Liver (tissue), 9 donors: ENCODE results near the gene GRK2. TPM values are rescaled to one million over a fixed set of nuclear protein-coding genes. Genes with fewer than 3 reads are reported as not detected.

Experiments
- DNase-seq: peaks from one replicate; pipeline ENCODE4 v3.0.0-alpha.2; 2017; ENCODE audit warnings: low spot score
- H3K27ac ChIP-seq, 2 donors: one replicate each; pipeline ENCODE4 v1.7.0; 2013; ENCODE audit warnings: inconsistent platforms in 2 of 2, low read length in 2 of 2, control low read depth in 1 of 2, low read depth in 1 of 2, mild to moderate bottlenecking in 1 of 2
- H3K27me3 ChIP-seq, 4 donors: one replicate each; pipeline versions ENCODE4 v1.6.1 to v1.7.0; 2013; ENCODE audit warnings: low read length in 3 of 4, inconsistent platforms in 1 of 4, mild to moderate bottlenecking in 1 of 4, moderate library complexity in 1 of 4; ENCODE audit not compliant: control insufficient read depth in 4 of 4, insufficient read depth in 4 of 4
- H3K36me3 ChIP-seq, 4 donors: one replicate each; pipeline versions ENCODE4 v1.6.1 to v1.7.0; 2013; ENCODE audit warnings: low read length in 3 of 4, mild to moderate bottlenecking in 3 of 4, low read depth in 1 of 4, moderate library complexity in 1 of 4; ENCODE audit not compliant: control insufficient read depth in 4 of 4, insufficient read depth in 3 of 4
- H3K4me1 ChIP-seq, 4 donors: one replicate each; pipeline versions ENCODE4 v1.6.1 to v1.7.0; 2013; ENCODE audit warnings: low read length in 3 of 4, mild to moderate bottlenecking in 3 of 4, moderate library complexity in 1 of 4; ENCODE audit not compliant: control insufficient read depth in 4 of 4, insufficient read depth in 4 of 4
- H3K4me3 ChIP-seq, 3 donors: one replicate each; pipeline versions ENCODE4 v1.6.1 to v1.7.0; 2013; ENCODE audit warnings: low read length in 3 of 3, control low read depth in 1 of 3, low read depth in 1 of 3, mild to moderate bottlenecking in 1 of 3
- H3K9ac ChIP-seq, 2 donors: one replicate each; pipeline ENCODE4 v1.7.0; 2013; ENCODE audit warnings: low read length in 2 of 2, mild to moderate bottlenecking in 2 of 2, moderate library complexity in 2 of 2, control low read depth in 1 of 2, low read depth in 1 of 2
- H3K9me3 ChIP-seq, 4 donors: one replicate each; pipeline versions ENCODE4 v1.6.1 to v1.7.0; 2013; ENCODE audit warnings: low read length in 3 of 4; ENCODE audit not compliant: control insufficient read depth in 4 of 4
- EGR1 ChIP-seq, 2 donors: IDR thresholded peaks; 2 replicates each; pipeline ENCODE4 v1.6.1; 2016 to 2018; ENCODE audit warnings: antibody characterized with exemption in 2 of 2, low read depth in 2 of 2
- FOXA1 ChIP-seq: IDR thresholded peaks from 2 replicates; pipeline ENCODE4 v1.6.1; 2016; ENCODE audit warnings: antibody characterized with exemption
- FOXA2 ChIP-seq: IDR thresholded peaks from 2 replicates; pipeline ENCODE4 v1.6.1; 2016; ENCODE audit warnings: antibody characterized with exemption
- GABPA ChIP-seq, 2 donors: IDR thresholded peaks in 1 of 2; conservative IDR thresholded peaks in 1 of 2; 2 replicates each; pipeline ENCODE4 v1.6.1; 2016; ENCODE audit warnings: antibody characterized with exemption in 2 of 2, mild to moderate bottlenecking in 1 of 2, moderate library complexity in 1 of 2
- HNF4A ChIP-seq, 2 donors: conservative IDR thresholded peaks; 2 replicates each; pipeline ENCODE4 v1.6.1; 2016; ENCODE audit warnings: antibody characterized with exemption in 2 of 2, mild to moderate bottlenecking in 2 of 2
- HNF4G ChIP-seq: IDR thresholded peaks from 2 replicates; pipeline ENCODE4 v1.6.1; 2016; ENCODE audit warnings: antibody characterized with exemption
- JUND ChIP-seq, 2 donors: IDR thresholded peaks; 2 replicates each; pipeline ENCODE4 v1.6.1; 2016; ENCODE audit warnings: antibody characterized with exemption in 2 of 2
- NR2F2 ChIP-seq: IDR thresholded peaks from 2 replicates; pipeline ENCODE4 v1.6.1; 2016; ENCODE audit warnings: antibody characterized with exemption
- RAD21 ChIP-seq, 2 donors: IDR thresholded peaks; 2 replicates each; pipeline ENCODE4 v1.6.1; 2016; ENCODE audit warnings: antibody characterized with exemption in 2 of 2, mild to moderate bottlenecking in 2 of 2
- RXRA ChIP-seq, 2 donors: IDR thresholded peaks; 2 replicates each; pipeline ENCODE4 v1.6.1; 2017 to 2018; ENCODE audit warnings: antibody characterized with exemption in 2 of 2, mild to moderate bottlenecking in 1 of 2
- SP1 ChIP-seq: IDR thresholded peaks from 2 replicates; pipeline ENCODE4 v1.6.1; 2018; ENCODE audit warnings: antibody characterized with exemption, mild to moderate bottlenecking
- TAF1 ChIP-seq: conservative IDR thresholded peaks from 2 replicates; pipeline ENCODE4 v1.6.1; 2016; ENCODE audit warnings: antibody characterized with exemption, mild to moderate bottlenecking
- YY1 ChIP-seq: IDR thresholded peaks from 2 replicates; pipeline ENCODE4 v1.6.1; 2016; ENCODE audit warnings: antibody characterized with exemption, mild to moderate bottlenecking
- WGBS: extraction: QIAGEN DNeasy Blood & Tissue Kit; methylation state at CpG from one replicate; pipeline ENCODE4 v1.1.7; 2013; 5-methylcytosine and 5-hydroxymethylcytosine counted together
- polyA plus RNA-seq, 2 donors: library from polyadenylated mRNA; stranded (reverse) in 1 of 2; unstranded in 1 of 2; fragments of 200-250 nt in 1 of 2; fragments of >200 nt in 1 of 2; fragmentation: Nextera tagmentation in 1 of 2; extraction: Ambion mirVana in 1 of 2; gene quantifications; one replicate each; pipeline versions ENCODE4 v1.2.1 to v1.2.3, GENCODE V29; 2013 to 2015
- total RNA-seq, 2 donors: library from RNA; depleted of rRNA; stranded (reverse); fragments of >200 nt; gene quantifications; one replicate each; pipeline ENCODE4 v1.2.3, GENCODE V29; 2014
- TF ChIP-seq, protein P1 (sequence below): IDR thresholded peaks from 2 replicates; pipeline ENCODE4 v1.6.1; 2016; ENCODE audit warnings: antibody characterized with exemption
- TF ChIP-seq, protein P2 (sequence below): IDR thresholded peaks from 2 replicates; pipeline ENCODE4 v1.6.1; 2016; ENCODE audit warnings: antibody characterized with exemption, mild to moderate bottlenecking
- TF ChIP-seq, protein P3 (sequence below): IDR thresholded peaks from 2 replicates; pipeline ENCODE4 v1.6.1; 2016; ENCODE audit warnings: antibody characterized with exemption
- TF ChIP-seq, protein P4 (sequence below): IDR thresholded peaks from 2 replicates; pipeline ENCODE4 v1.6.1; 2016; ENCODE audit warnings: antibody characterized with exemption
- TF ChIP-seq, protein P5 (sequence below): fragments of 150-350 bp; IDR thresholded peaks from 2 replicates; pipeline ENCODE4 v1.5.1; 2017; ENCODE audit warnings: improper control_type of control experiment, low read depth, low read length; ENCODE audit not compliant: missing input control
- donor health status: healthy.
- donor health status: healthy.
- donor health status: healthy.
- donor health status: healthy.
- donor health status: healthy.

The GRK2 gene
- total and polyA plus RNA-seq, 4 donors = 13.4 to 41.4 (median 31.7) TPM

DNA sequence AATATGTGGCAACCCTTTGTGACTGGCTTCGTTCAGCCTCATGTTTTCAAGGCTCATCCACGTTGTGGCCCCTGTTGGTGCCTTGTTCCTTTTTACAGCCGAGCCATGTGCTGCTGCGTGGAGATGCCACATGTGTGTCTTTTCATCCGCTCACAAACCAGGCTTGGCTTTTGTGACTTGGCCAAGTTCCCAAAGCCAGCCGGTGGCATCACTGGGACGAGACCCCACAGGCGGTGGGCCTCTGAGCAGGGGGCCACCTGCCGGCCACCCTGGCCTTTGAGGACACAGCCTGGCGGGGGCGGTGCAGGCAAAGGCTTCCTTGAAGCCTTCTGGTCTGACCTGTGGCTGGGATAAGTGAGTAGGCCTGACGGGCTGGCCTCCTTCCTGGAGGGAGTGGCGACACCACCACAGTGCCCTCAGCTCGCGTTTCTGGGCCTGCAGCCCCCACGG lies 10.5 kb downstream of the GRK2 start (continued):
- TF ChIP-seq TAF1 (no peak), YY1 (no peak)
- TF ChIP-seq, protein P1, sequence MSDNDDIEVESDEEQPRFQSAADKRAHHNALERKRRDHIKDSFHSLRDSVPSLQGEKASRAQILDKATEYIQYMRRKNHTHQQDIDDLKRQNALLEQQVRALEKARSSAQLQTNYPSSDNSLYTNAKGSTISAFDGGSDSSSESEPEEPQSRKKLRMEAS = no peak

DNA sequence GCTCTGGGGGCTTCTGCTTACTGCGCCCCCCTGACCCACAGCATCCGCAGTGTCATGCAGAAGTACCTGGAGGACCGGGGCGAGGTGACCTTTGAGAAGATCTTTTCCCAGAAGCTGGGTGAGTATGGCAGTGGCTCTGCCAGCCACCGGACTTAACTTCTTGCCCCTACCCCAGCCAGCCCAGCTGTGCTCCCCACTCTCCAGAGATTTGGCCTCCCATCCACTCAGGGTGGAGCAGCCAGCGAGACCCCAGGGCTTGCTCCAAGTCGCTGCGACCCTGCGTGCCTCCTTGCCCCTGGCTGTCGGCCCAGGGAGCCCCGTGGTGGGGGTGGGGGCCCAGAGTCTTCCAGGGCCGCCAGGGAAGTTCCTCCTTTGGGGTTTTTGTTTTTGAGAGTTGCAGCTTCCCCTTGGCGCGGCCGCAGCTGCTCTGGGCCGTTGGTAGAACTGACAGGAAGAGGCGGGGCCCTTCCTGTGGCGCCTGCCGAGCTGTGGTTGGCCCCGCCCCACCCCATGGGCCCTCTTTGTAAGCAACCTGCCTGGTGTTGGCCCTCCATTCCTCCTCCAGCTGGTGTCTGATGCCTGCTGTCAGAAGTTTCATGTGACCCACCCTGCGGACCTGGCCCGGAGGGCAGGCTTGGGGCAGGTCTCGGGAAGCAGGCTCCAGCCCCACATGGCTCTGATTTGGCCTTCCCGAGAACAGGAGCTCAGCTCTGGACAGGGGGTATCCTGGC lies 11.1 kb downstream of the GRK2 start:
- Histone ChIP-seq H3K9me3 (no peaks in the 10 kb centered on the region), H3K27ac (peak overlapping the region; percentile 67 to 71), H3K4me1 (peaks cover 7 to 48% (median 17%) of the 10 kb centered on the region in 4 donors), H3K27me3 (no peaks in the 10 kb centered on the region), H3K4me3 (no peak overlapping the region), H3K36me3 (peaks cover 11 to 24% (median 15%) of the 10 kb centered on the region in 4 donors), H3K9ac (no peak overlapping the region)
- peak; percentile 75 for DNase-seq
- WGBS = 57% methylated on average over 24 of the region's 24 CpGs
- TF ChIP-seq, protein P2, sequence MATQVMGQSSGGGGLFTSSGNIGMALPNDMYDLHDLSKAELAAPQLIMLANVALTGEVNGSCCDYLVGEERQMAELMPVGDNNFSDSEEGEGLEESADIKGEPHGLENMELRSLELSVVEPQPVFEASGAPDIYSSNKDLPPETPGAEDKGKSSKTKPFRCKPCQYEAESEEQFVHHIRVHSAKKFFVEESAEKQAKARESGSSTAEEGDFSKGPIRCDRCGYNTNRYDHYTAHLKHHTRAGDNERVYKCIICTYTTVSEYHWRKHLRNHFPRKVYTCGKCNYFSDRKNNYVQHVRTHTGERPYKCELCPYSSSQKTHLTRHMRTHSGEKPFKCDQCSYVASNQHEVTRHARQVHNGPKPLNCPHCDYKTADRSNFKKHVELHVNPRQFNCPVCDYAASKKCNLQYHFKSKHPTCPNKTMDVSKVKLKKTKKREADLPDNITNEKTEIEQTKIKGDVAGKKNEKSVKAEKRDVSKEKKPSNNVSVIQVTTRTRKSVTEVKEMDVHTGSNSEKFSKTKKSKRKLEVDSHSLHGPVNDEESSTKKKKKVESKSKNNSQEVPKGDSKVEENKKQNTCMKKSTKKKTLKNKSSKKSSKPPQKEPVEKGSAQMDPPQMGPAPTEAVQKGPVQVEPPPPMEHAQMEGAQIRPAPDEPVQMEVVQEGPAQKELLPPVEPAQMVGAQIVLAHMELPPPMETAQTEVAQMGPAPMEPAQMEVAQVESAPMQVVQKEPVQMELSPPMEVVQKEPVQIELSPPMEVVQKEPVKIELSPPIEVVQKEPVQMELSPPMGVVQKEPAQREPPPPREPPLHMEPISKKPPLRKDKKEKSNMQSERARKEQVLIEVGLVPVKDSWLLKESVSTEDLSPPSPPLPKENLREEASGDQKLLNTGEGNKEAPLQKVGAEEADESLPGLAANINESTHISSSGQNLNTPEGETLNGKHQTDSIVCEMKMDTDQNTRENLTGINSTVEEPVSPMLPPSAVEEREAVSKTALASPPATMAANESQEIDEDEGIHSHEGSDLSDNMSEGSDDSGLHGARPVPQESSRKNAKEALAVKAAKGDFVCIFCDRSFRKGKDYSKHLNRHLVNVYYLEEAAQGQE = no peak
- no peak for TF ChIP-seq HNF4A (conservative IDR thresholded peaks at IDR 0.05)
- peak in 1 of 2 donors; percentile 24 for TF ChIP-seq RAD21 (IDR thresholded peaks at IDR 0.05)
- TF ChIP-seq, protein P3, sequence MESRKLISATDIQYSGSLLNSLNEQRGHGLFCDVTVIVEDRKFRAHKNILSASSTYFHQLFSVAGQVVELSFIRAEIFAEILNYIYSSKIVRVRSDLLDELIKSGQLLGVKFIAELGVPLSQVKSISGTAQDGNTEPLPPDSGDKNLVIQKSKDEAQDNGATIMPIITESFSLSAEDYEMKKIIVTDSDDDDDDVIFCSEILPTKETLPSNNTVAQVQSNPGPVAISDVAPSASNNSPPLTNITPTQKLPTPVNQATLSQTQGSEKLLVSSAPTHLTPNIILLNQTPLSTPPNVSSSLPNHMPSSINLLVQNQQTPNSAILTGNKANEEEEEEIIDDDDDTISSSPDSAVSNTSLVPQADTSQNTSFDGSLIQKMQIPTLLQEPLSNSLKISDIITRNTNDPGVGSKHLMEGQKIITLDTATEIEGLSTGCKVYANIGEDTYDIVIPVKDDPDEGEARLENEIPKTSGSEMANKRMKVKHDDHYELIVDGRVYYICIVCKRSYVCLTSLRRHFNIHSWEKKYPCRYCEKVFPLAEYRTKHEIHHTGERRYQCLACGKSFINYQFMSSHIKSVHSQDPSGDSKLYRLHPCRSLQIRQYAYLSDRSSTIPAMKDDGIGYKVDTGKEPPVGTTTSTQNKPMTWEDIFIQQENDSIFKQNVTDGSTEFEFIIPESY = no peak
- TF ChIP-seq TAF1 = no peak
- no peak for TF ChIP-seq EGR1 (IDR thresholded peaks at IDR 0.05; ENCODE audit: low read depth in 2 of 2)
- TF ChIP-seq HNF4G = no peak
- no peak for TF ChIP-seq FOXA1
- TF ChIP-seq, protein P4, sequence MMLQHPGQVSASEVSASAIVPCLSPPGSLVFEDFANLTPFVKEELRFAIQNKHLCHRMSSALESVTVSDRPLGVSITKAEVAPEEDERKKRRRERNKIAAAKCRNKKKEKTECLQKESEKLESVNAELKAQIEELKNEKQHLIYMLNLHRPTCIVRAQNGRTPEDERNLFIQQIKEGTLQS = no peak
- peak; percentile 37 for TF ChIP-seq YY1
- TF ChIP-seq NR2F2 = peak; percentile 21
- TF ChIP-seq SP1 = peak; percentile 60
- TF ChIP-seq, protein P5, sequence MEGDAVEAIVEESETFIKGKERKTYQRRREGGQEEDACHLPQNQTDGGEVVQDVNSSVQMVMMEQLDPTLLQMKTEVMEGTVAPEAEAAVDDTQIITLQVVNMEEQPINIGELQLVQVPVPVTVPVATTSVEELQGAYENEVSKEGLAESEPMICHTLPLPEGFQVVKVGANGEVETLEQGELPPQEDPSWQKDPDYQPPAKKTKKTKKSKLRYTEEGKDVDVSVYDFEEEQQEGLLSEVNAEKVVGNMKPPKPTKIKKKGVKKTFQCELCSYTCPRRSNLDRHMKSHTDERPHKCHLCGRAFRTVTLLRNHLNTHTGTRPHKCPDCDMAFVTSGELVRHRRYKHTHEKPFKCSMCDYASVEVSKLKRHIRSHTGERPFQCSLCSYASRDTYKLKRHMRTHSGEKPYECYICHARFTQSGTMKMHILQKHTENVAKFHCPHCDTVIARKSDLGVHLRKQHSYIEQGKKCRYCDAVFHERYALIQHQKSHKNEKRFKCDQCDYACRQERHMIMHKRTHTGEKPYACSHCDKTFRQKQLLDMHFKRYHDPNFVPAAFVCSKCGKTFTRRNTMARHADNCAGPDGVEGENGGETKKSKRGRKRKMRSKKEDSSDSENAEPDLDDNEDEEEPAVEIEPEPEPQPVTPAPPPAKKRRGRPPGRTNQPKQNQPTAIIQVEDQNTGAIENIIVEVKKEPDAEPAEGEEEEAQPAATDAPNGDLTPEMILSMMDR = no peak
- TF ChIP-seq JUND (IDR thresholded peaks at IDR 0.05) = no peak
- no peak for TF ChIP-seq RXRA (IDR thresholded peaks at IDR 0.05)
- TF ChIP-seq, protein P1 = no peak
- no peak for TF ChIP-seq FOXA2
- peak in 1 of 2 donors; percentile 58 for TF ChIP-seq GABPA (IDR thresholded peaks at IDR 0.05 in 1 of 2, conservative IDR thresholded peaks at IDR 0.05 in 1 of 2)
